WTC11 (cell line): Measurements from ENCODE around the gene TMEM54. TPM values are rescaled to one million over a fixed set of nuclear protein-coding genes. Genes with fewer than 3 reads are reported as not detected.

Experiments
- ATAC-seq: fragments of 200-7000 bp; cut with Tn5 transposase; 2 replicates; pipeline ENCODE4 v1.10.0; 2021; ENCODE audit warnings: mild to moderate bottlenecking, moderate library complexity
- CTCF ChIA-PET: fragments of 300-600 bp; sonication (Branson Sonifier 250); formaldehyde crosslinking; loops from one replicate; lab custom pipeline; 2021; ENCODE audit warnings: antibody characterized with exemption; lab: Charles Lee
- POLR2A ChIA-PET: fragments of 350-600 bp; sonication (Branson Sonifier 250); formaldehyde crosslinking; loops from one replicate; lab custom pipeline; 2021; ENCODE audit warnings: antibody characterized with exemption; lab: Charles Lee
- DNase-seq: peaks from one replicate; pipeline ENCODE4 v3.0.0; 2021; ENCODE audit warnings: low spot score
- H3K27ac Mint-ChIP-seq: 2 replicates; pipeline ENCODE4 v1.8.0; 2021; ENCODE audit warnings: mixed read lengths
- H3K27me3 Mint-ChIP-seq: 2 replicates; pipeline ENCODE4 v1.8.0; 2021; ENCODE audit warnings: low read depth, mild to moderate bottlenecking, moderate library complexity, mixed read lengths
- H3K36me3 Mint-ChIP-seq: 2 replicates; pipeline ENCODE4 v1.8.0; 2021; ENCODE audit warnings: mixed read lengths
- H3K4me1 Mint-ChIP-seq: 2 replicates; pipeline ENCODE4 v1.8.0; 2022; ENCODE audit warnings: mixed read lengths
- H3K4me3 Mint-ChIP-seq: 2 replicates; pipeline ENCODE4 v1.8.0; 2021; ENCODE audit warnings: mild to moderate bottlenecking, moderate library complexity, mixed read lengths
- H3K9me3 Mint-ChIP-seq: 2 replicates; pipeline ENCODE4 v1.8.0; 2021; ENCODE audit warnings: mixed read lengths
- ATF1 ChIP-seq: sonication (generic); formaldehyde crosslinking; IDR thresholded peaks from 2 replicates; pipeline ENCODE4 v1.8.1; 2023; ENCODE audit warnings: mild to moderate bottlenecking, moderate library complexity, missing genetic modification reagents
- CREB1 ChIP-seq: sonication (generic); formaldehyde crosslinking; IDR thresholded peaks from 2 replicates; pipeline ENCODE4 v1.8.0; 2023; ENCODE audit warnings: mild to moderate bottlenecking, missing genetic modification reagents
- ELF4 ChIP-seq: sonication (generic); formaldehyde crosslinking; IDR thresholded peaks from 2 replicates; pipeline ENCODE4 v1.8.1; 2022; ENCODE audit warnings: low read depth, mild to moderate bottlenecking, moderate library complexity, missing genetic modification reagents
- ESRRA ChIP-seq: sonication (generic); formaldehyde crosslinking; IDR thresholded peaks from 2 replicates; pipeline ENCODE4 v1.8.1; 2022; ENCODE audit warnings: mild to moderate bottlenecking, missing genetic modification reagents, borderline replicate concordance
- GRHL2 ChIP-seq: fragments of 250-450 bp; sonication (Bioruptor Pico); IDR thresholded peaks from 2 replicates; pipeline ENCODE4 v1.8.0; 2022; ENCODE audit warnings: mild to moderate bottlenecking, moderate library complexity; ENCODE audit not compliant: insufficient replicate concordance, severe bottlenecking
- JAZF1 ChIP-seq: fragments of 250-450 bp; sonication (Bioruptor Pico); IDR thresholded peaks from 2 replicates; pipeline ENCODE4 v1.9.0; 2021; ENCODE audit warnings: moderate library complexity, mild to moderate bottlenecking, inconsistent platforms
- MYBL2 ChIP-seq: sonication (generic); formaldehyde crosslinking; IDR thresholded peaks from 2 replicates; pipeline ENCODE4 v1.8.1; 2023; ENCODE audit warnings: mild to moderate bottlenecking, moderate library complexity, missing genetic modification reagents
- OVOL2 ChIP-seq: fragments of 250-450 bp; sonication (Bioruptor Pico); IDR thresholded peaks from 2 replicates; pipeline ENCODE4 v1.9.0; 2021; ENCODE audit warnings: mild to moderate bottlenecking, borderline replicate concordance
- PRRX2 ChIP-seq: fragments of 250-450 bp; sonication (Bioruptor Pico); IDR thresholded peaks from 2 replicates; pipeline ENCODE4 v1.8.0; 2021; ENCODE audit warnings: mild to moderate bottlenecking
- TCF7 ChIP-seq: sonication (generic); formaldehyde crosslinking; IDR thresholded peaks from 2 replicates; pipeline ENCODE4 v1.8.0; 2022; ENCODE audit warnings: mild to moderate bottlenecking, low read depth, missing genetic modification reagents, moderate library complexity
- ZNF219 ChIP-seq: sonication (generic); formaldehyde crosslinking; IDR thresholded peaks from 2 replicates; pipeline ENCODE4 v1.8.0; 2023; ENCODE audit warnings: missing genetic modification reagents, mild to moderate bottlenecking, borderline replicate concordance
- total RNA-seq: library from RNA; stranded (reverse); gene quantifications from 3 replicates; pipeline ENCODE4 v1.2.3, GENCODE V29; 2021
- TF ChIP-seq, protein P1 (sequence below): fragments of 250-450 bp; sonication (Bioruptor Pico); IDR thresholded peaks from 2 replicates; pipeline ENCODE4 v2.1.2; 2022; ENCODE audit warnings: mild to moderate bottlenecking, moderate library complexity
- TF ChIP-seq, protein P2 (sequence below): sonication (generic); formaldehyde crosslinking; IDR thresholded peaks from 2 replicates; pipeline ENCODE4 v1.8.0; 2023; ENCODE audit warnings: missing genetic modification reagents
- TF ChIP-seq, protein P3 (sequence below): sonication (generic); formaldehyde crosslinking; IDR thresholded peaks from 2 replicates; pipeline ENCODE4 v1.8.0; 2022; ENCODE audit warnings: mild to moderate bottlenecking, missing genetic modification reagents
- TF ChIP-seq, protein P4 (sequence below): sonication (generic); formaldehyde crosslinking; conservative IDR thresholded peaks from 2 replicates; pipeline ENCODE4 v1.8.1; 2022; ENCODE audit warnings: mild to moderate bottlenecking, missing genetic modification reagents
- TF ChIP-seq, protein P5 (sequence below): fragments of 250-450 bp; sonication (Bioruptor Pico); IDR thresholded peaks from 2 replicates; pipeline ENCODE4 v1.9.0; 2021; ENCODE audit warnings: mild to moderate bottlenecking
- TF ChIP-seq, protein P6 (sequence below): sonication (generic); formaldehyde crosslinking; IDR thresholded peaks from 2 replicates; pipeline ENCODE4 v1.8.0; 2022; ENCODE audit warnings: mild to moderate bottlenecking, missing genetic modification reagents
- TF ChIP-seq, protein P7 (sequence below): sonication (generic); formaldehyde crosslinking; IDR thresholded peaks from 2 replicates; pipeline ENCODE4 v1.8.1; 2023; ENCODE audit warnings: mild to moderate bottlenecking, missing genetic modification reagents
- TF ChIP-seq, protein P8 (sequence below): fragments of 250-450 bp; sonication (Bioruptor Pico); conservative IDR thresholded peaks from 2 replicates; pipeline ENCODE4 v1.9.0; 2021; ENCODE audit warnings: mild to moderate bottlenecking
- TF ChIP-seq, protein P9 (sequence below): sonication (generic); formaldehyde crosslinking; IDR thresholded peaks from 2 replicates; pipeline ENCODE4 v1.8.0; 2023; ENCODE audit warnings: mild to moderate bottlenecking, missing genetic modification reagents

Gene TMEM54
- total RNA-seq, 1 experiment from 2014 or later, result 20.7 TPM

DNA sequence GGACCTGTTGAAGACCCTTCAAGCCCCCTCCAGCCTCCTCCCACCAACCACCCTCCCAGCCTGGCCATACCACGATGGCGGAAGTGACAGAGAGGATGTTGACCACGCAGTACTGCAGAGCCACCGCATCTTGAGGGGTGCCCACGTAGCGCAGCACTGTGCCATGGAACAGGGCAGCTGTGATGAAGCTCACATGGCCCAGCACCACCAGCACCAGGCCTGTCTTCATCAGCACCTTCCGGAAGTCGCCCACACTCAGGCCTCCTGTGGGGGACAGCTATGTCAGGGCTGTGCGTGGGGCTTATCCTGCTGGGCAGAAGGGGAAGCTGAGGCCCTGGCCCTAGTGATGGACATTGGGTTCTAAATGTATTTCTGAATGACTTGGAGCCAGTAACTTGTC, 3.1 kb downstream of the TMEM54 start (continued):
- TF ChIP-seq ELF4 (CRISPR knock-in tag) (no peak), ZNF219 (CRISPR knock-in tag) (no peak), JAZF1 (CRISPR knock-in tag) (no peak), TCF7 (CRISPR knock-in tag) (no peak)
- TF ChIP-seq, protein P1, sequence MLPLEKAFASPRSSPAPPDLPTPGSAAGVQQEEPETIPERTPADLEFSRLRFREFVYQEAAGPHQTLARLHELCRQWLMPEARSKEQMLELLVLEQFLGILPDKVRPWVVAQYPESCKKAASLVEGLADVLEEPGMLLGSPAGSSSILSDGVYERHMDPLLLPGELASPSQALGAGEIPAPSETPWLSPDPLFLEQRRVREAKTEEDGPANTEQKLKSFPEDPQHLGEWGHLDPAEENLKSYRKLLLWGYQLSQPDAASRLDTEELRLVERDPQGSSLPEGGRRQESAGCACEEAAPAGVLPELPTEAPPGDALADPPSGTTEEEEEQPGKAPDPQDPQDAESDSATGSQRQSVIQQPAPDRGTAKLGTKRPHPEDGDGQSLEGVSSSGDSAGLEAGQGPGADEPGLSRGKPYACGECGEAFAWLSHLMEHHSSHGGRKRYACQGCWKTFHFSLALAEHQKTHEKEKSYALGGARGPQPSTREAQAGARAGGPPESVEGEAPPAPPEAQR (CRISPR knock-in tag), result no peak
- TF ChIP-seq, protein P2, sequence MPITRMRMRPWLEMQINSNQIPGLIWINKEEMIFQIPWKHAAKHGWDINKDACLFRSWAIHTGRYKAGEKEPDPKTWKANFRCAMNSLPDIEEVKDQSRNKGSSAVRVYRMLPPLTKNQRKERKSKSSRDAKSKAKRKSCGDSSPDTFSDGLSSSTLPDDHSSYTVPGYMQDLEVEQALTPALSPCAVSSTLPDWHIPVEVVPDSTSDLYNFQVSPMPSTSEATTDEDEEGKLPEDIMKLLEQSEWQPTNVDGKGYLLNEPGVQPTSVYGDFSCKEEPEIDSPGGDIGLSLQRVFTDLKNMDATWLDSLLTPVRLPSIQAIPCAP (CRISPR knock-in tag), result no peak
- TF ChIP-seq, all 79 proteins: peak for 0

DNA sequence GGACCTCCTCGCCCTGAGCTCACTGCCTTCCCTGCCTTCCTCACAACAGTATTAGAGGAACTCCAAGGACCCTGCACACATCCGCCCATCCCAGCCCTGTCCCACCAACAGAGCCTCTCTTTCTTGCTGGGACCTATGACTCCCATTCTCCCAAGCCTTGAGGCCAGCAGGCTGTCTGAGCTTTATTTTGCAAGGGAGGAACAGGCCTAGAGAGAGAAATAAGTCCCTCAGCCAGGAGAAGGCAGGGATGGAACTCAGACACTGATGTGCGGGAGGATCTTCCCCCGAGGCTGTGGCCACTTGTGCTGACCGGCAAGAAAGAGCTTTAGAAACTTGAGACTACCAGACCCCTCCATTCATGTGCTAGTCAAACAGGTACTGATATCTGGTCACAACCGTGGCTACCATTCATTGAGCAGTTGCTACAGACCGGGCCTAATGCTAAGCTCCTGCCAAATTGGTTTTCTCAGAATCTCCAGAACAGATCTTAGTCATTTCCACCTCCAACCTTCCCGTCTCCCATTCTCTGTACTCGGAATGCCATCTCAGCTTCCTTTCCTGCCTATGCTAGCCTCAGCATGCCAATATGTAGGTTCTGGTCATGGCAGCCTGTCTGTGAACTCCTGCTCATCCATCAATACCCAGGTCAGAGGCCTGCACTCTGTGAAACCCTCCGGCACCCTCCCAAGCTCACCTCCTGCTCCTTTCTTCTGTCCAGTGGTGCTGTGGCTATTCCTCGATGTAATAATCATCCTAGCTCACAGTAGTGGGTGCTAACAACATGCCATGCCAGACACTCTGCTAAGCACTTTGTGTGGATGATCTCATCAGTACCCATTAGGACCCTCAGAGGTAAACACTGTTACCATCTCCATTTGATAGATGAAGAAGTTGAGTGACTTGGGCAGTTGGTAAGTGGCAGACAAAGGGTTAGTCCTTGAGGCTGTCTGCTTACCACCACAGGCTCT, 3.8 kb downstream of the TMEM54 start:
- Mint-ChIP-seq H3K4me1 (peaks cover 18% of the 10 kb centered on the region), H3K9me3 (peaks cover 4% of the 10 kb centered on the region), H3K27ac (no peak overlapping the region), H3K36me3 (no peaks in the 10 kb centered on the region), H3K27me3 (peaks cover 51% of the 10 kb centered on the region), H3K4me3 (no peak overlapping the region)
- ChIA-PET CTCF (interaction anchor here (0.8 to 4.4 kb wide), 3 partner anchors 11 to 22 kb away, joined by 5 to 14 read pairs (median 6); no protein-coding TSS in a partner anchor), POLR2A (no interaction called here)
- DNase-seq, result no peak
- ATAC-seq, result no peak
- TF ChIP-seq, protein P3, sequence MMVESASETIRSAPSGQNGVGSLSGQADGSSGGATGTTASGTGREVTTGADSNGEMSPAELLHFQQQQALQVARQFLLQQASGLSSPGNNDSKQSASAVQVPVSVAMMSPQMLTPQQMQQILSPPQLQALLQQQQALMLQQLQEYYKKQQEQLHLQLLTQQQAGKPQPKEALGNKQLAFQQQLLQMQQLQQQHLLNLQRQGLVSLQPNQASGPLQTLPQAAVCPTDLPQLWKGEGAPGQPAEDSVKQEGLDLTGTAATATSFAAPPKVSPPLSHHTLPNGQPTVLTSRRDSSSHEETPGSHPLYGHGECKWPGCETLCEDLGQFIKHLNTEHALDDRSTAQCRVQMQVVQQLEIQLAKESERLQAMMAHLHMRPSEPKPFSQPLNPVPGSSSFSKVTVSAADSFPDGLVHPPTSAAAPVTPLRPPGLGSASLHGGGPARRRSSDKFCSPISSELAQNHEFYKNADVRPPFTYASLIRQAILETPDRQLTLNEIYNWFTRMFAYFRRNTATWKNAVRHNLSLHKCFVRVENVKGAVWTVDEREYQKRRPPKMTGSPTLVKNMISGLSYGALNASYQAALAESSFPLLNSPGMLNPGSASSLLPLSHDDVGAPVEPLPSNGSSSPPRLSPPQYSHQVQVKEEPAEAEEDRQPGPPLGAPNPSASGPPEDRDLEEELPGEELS (CRISPR knock-in tag), result no peak
- TF ChIP-seq ESRRA (CRISPR knock-in tag) (no peak), OVOL2 (CRISPR knock-in tag) (no peak), MYBL2 (CRISPR knock-in tag) (no peak), CREB1 (CRISPR knock-in tag) (no peak), PRRX2 (CRISPR knock-in tag) (no peak), ATF1 (no peak), GRHL2 (no peak)
- TF ChIP-seq, protein P4, sequence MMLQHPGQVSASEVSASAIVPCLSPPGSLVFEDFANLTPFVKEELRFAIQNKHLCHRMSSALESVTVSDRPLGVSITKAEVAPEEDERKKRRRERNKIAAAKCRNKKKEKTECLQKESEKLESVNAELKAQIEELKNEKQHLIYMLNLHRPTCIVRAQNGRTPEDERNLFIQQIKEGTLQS (CRISPR knock-in tag), result no peak
- TF ChIP-seq, protein P5, sequence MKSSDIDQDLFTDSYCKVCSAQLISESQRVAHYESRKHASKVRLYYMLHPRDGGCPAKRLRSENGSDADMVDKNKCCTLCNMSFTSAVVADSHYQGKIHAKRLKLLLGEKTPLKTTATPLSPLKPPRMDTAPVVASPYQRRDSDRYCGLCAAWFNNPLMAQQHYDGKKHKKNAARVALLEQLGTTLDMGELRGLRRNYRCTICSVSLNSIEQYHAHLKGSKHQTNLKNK (CRISPR knock-in tag), result no peak
- TF ChIP-seq, protein P6, sequence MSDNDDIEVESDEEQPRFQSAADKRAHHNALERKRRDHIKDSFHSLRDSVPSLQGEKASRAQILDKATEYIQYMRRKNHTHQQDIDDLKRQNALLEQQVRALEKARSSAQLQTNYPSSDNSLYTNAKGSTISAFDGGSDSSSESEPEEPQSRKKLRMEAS (CRISPR knock-in tag), result no peak
- TF ChIP-seq, protein P7, sequence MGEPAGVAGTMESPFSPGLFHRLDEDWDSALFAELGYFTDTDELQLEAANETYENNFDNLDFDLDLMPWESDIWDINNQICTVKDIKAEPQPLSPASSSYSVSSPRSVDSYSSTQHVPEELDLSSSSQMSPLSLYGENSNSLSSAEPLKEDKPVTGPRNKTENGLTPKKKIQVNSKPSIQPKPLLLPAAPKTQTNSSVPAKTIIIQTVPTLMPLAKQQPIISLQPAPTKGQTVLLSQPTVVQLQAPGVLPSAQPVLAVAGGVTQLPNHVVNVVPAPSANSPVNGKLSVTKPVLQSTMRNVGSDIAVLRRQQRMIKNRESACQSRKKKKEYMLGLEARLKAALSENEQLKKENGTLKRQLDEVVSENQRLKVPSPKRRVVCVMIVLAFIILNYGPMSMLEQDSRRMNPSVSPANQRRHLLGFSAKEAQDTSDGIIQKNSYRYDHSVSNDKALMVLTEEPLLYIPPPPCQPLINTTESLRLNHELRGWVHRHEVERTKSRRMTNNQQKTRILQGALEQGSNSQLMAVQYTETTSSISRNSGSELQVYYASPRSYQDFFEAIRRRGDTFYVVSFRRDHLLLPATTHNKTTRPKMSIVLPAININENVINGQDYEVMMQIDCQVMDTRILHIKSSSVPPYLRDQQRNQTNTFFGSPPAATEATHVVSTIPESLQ (CRISPR knock-in tag), result no peak
- TF ChIP-seq, protein P8, sequence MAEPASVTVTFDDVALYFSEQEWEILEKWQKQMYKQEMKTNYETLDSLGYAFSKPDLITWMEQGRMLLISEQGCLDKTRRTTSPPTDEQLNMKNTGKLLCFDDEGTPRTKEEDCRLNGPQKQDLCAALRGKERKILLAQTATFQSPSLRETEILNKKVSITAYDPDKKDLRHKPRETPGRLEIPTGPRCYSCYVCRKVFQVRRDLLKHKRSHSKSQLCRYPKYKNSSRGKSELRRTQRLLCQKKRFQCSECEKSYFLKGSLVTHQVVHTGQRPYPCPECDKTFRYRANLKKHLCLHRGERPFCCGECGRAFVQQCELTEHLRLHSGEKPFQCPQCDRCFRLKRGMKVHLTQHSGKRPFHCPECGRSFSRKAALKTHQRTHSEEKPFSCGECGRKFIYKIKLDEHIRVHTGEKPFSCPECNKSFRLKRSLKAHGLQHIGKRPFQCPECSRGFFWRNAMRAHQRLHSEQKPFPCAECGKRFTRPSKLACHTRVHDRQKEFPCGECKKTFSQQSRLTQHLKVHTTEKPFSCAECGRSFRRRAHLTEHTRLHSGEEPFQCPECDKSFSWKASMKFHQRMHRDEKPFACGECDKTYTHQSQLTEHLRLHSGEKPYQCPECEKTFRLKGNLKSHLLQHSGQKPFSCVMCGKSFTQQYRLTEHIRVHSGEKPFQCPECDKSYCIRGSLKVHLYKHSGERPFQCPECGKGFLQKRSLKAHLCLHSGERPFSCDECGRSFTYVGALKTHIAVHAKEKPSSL (CRISPR knock-in tag), result no peak
- TF ChIP-seq, protein P9, sequence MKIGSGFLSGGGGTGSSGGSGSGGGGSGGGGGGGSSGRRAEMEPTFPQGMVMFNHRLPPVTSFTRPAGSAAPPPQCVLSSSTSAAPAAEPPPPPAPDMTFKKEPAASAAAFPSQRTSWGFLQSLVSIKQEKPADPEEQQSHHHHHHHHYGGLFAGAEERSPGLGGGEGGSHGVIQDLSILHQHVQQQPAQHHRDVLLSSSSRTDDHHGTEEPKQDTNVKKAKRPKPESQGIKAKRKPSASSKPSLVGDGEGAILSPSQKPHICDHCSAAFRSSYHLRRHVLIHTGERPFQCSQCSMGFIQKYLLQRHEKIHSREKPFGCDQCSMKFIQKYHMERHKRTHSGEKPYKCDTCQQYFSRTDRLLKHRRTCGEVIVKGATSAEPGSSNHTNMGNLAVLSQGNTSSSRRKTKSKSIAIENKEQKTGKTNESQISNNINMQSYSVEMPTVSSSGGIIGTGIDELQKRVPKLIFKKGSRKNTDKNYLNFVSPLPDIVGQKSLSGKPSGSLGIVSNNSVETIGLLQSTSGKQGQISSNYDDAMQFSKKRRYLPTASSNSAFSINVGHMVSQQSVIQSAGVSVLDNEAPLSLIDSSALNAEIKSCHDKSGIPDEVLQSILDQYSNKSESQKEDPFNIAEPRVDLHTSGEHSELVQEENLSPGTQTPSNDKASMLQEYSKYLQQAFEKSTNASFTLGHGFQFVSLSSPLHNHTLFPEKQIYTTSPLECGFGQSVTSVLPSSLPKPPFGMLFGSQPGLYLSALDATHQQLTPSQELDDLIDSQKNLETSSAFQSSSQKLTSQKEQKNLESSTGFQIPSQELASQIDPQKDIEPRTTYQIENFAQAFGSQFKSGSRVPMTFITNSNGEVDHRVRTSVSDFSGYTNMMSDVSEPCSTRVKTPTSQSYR (CRISPR knock-in tag), result no peak
